AG08396 (cell line): ENCODE measurements around the gene TMEM181.
"Not testable (repeated sequence)": the region's sequence is repeated elsewhere in the genome, so short reads cannot be mapped to it uniquely, and the experiment has no call there.

Source experiments
- DNase-seq: peaks from one replicate; pipeline ENCODE4 v3.0.0; 2012; ENCODE audit warnings: low spot score, mixed read lengths

The TMEM181 gene

DNA sequence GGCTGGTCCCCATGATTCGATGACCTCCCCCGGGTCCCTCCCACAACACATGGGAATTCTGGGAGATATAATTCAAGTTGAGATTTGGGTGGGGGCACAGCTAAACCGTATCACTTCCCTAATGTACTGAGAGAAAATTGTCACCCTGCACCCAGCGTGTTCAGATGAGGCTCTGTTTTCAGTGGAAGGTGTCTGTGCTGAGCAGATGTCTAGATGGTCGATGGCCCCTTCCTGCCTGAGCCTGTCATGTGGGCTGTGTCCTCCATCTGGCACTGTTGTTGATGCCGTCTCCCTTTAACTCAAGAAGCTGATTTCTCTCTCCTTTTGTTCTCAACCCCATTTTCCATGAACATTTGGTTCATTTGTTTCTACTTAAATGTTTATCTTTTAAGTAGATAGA lies 37.0 kb downstream of the TMEM181 start:
- no peak for DNase-seq

DNA sequence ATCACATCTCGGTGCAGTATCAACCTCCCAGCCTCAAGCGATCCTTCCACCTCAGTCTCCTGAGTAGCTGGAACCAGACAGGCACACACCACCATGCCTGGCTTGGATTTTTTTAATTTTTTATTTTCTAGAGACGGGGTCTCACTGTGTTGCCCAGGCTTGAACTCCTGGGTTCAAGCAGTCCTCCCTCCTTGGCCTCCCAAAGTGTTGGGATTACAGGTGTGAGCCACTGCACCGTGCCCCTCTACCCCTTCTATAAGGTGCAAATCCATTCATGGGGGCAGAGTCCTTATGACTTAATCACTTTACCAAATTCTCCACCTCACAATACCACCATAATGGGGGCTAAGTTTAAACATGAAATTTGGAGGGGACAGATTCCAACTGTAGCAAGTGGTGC lies 37.7 kb downstream of the TMEM181 start:
- no peak for DNase-seq

DNA sequence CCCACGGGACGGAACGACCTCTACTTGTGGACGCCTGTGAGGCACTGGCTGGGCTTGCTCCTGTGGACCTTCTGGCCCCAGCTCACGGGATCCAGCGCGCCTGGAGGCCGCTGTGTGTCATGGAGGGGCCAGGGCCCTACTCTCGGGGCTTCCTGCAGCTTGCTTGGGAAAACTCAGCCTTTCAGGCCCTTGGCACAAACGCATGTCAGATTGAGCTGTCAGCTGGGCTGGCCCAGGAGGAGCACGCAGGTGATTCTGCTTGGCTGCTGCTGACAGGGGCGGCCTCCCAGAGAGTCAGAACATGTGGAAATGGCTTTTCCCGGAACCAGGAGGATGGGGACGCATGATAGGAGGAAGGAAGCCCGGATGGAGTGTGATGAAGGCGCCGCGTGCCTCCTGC lies 39.7 kb downstream of the TMEM181 start:
- DNase-seq: no peak

DNA sequence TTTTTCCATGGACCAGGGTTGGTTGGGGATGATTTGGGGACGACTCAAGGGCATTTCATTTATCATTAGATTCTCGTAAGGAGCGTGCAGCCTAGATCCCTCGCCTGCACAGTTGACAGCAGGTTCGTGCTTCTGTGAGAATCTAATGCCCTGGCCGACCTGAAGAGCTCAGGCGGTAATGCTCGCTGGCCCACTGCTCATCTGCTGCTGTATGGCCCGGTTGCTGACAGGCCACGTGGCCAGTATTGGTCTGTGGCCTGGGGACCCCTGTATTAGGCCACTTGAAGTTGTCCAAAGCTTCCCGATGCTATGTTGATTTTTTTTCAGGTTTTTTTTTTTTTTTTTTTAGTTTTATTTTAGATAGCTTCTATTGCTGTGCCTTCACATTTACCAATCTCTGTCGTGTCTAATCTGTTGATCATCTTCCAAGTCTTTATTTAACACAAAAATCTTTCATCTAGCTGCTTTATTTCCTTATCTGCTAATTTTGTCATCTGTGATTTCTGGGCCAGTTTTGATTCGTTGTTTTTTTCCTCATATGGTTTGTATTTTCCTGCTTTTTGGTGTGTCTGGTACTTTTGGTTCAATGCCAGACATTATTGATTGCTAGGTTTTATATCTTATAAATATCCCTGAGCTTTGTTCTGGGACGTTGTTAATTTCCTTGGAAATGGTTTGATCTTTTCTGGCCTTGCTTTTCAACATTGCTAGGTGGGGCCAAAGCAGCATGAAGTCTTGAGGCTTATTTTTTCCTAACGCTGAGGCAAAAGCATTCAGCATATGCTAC lies 43.6 kb downstream of the TMEM181 start:
- no peak for DNase-seq

DNA sequence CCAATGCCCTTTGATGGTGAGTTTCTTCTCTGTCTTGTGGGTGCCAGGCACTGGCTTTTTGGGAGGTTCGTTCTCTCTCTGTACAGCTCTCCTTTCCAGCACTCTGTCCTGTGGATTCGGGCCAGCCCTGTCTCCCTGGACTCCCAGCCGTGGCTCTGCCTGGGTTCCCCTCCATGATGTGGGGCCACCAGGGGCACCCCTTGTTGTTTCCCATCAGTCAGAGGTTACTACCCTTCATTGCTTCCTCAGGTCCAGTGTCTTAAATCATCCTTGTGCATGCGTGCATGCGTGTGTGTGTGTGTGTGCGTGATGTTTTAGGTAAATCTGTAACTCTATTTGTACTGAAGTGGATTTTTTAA lies 44.1 kb downstream of the TMEM181 start:
- no peak for DNase-seq

DNA sequence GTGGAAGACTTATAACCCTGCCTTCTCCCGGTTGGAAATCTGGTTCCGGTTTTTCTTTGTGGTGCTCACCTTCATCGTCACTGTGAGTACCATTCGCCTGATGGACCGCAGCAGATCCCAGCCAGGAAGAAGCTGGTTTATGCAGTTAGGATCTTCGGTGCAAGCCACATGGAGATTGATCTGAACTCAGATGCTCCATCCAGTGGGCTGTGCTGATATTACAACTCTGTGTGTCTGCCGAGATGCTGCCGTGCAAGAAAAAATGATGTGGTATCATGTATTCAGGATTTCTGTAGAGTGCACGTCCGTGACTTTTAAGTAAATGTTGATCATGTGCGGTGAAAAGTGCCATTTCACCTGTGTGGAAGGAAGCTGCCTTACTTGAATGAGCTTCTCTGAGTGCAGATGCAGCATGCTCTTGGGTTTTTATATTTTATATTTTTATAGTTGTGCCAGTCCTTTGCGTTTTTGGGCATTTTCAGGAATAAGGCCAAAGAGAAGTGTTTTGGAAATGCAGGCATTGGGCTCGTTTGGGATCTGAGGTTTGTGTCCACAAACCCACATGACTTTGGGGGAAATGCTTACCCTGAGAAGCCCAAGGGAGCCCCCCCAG lies 45.5 kb downstream of the TMEM181 start:
- peak; percentile 84 for DNase-seq

- not testable (repeated sequence) for DNase-seq
Measured at GRCh38 chr6:158606011-158606410, 46.1 kb downstream of the TMEM181 start.

GRCh38 chr6:158606935-158607334 lies 47.0 kb downstream of the TMEM181 start:
- DNase-seq: no peak

DNA sequence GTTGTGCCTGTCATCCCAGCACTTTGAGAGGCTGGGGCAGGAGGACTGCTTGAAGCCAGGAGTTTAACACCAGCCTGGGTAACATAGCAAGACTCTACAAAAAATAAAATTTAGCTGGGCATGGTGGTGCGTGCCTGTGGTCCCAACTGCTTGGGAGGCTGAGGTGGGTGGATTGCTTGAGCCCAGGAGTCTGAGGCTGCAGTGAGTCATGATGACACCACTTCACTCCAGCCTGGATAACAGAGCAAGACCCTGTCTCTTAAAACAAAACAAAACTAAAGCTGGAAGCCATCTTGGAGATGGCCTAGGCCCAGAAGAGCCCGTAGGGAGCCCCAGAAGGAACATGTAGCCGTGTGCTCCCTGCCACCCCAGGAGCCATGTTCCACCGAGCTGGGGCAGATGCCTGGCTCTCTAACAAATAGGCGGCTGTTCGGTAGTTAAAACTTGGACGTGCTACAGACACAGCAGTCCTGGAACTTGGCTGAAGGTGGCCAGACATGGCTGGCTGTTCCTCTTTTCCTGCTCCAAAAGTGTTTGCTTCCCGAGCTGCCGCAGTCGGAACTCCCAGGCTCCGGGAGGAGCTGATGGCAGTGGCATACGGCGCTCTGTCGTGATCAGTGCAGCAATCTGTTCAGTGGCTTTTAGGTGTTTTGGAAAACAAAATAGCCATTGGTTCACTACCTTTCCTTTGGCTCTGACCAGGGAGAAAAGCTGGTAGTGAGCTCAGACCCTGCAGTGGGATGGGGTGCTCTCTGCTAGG lies 47.7 kb downstream of the TMEM181 start:
- DNase-seq: no peak

- DNase-seq: no peak
Measured at GRCh38 chr6:158608221-158608620, 48.3 kb downstream of the TMEM181 start.

GRCh38 chr6:158609455-158610155 lies 49.7 kb downstream of the TMEM181 start:
- DNase-seq: no peak

GRCh38 chr6:158610319-158610968 lies 50.6 kb downstream of the TMEM181 start:
- DNase-seq: no peak

DNA sequence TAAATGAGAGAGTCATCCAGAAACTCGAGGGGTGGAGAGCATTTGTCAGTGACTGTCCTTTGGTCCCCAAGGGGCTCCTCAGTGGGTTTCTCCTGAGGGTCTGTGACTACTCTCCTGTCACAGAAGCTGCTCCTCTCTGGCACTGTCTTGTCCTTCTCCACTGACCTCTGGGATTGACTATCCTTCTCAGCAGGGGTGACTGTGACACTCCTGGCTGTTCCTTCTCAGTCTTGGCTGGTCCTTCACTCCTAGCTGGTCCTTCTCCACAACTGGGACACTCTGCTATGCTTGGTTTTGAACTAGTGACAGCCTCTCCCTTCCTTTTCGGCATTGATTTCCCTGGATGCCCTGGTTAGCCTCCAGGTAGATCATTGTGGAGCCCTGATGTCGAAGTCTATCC lies 51.1 kb downstream of the TMEM181 start:
- DNase-seq: no peak

DNA sequence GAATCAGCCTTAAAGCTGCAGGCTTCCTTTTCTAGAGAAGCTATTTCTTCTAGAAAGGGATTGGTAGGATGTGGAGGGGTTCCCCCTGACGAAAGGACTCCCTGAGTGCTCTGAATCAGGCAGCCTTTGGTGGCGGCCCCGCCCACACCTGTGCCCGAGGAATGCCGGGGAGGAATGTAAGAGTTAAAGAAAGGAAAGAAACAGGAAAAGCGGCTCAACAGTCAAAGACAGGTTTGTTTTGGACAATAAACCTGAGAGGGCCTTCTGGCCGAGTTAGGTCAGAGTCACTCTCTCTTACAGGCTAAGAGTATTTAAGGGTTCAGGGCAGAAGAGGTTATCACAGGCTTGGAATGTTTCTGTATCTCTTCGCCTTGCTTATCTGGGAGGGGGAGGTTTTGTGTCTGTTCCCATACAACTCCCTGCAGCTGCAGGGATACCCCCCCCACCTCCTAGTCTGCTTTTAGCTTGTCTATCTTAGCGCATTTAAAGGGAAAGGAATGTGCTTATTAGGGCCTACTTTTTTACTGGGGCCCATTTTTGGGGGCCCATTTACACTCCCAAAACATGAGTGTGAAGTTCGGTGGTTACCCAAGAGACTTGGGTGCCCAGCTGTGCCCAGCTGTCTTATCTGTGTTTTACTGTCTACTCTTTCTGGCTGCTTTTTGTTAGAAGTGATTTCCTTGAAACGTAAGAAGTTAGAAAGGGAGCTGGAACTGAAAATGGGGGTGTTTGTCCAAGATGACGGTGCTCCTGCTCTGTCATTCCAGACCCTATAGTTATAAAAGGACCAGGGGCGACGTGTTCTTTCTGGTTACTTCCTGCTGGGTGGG lies 51.9 kb downstream of the TMEM181 start:
- DNase-seq: no peak

GRCh38 chr6:158614606-158615005 lies 54.7 kb downstream of the TMEM181 start:
- not testable (repeated sequence) for DNase-seq

- not testable (repeated sequence) for DNase-seq
Measured at GRCh38 chr6:158618289-158618688, 58.4 kb downstream of the TMEM181 start.

GRCh38 chr6:158619922-158620801 lies 60.3 kb downstream of the TMEM181 start:
- DNase-seq: no peak

DNA sequence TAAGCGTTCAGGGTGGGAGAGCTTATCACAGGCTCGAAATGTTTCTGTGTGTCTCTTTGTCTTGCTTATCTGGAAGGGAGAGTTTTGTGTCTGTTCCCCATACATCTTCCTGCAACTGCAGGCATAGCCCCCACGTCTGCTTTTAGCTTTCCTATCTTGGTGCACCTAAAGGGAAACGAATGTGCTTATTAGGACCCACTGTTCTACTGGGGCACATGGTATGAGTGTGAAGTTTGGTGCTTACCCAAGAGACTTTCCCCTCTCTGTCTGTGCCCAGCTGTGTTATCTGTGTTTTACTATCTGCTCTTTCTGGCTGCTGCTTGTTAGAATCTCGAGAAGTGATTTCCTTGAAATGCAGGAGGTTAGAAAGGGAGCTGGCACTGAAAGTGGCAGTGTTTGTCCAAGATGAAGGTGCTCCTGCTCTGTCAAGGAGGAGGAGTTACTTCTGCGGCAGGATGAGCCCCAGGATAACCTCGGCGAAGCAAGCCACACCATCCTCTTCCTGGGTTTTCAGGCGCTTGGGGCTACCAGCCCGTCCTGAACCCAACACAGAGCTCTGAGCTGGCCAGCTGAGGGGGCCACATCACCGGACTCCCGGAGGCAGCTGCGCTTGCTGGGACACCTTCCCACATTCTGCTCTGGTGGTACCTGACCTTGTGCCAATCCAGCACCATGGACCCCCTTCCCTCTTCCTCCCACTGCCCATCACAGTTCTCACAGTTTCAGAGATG lies 61.2 kb downstream of the TMEM181 start:
- DNase-seq: no peak
